KMS-11 (cell line): ENCODE measurements around the gene PRKCD.

ENCODE experiments used
- H2AFZ ChIP-seq: fragments of 200-600 bp; sonication (generic); 2 replicates; pipeline ENCODE4 v1.6.1; 2016; ENCODE audit warnings: antibody characterized with exemption, mixed run types, low read depth
- H3K27ac ChIP-seq: fragments of 200-600 bp; sonication (generic); 2 replicates; pipeline ENCODE4 v1.6.1; 2016; ENCODE audit warnings: mild to moderate bottlenecking, mixed run types
- H3K27me3 ChIP-seq: fragments of 200-600 bp; sonication (generic); 2 replicates; pipeline ENCODE4 v1.6.1; 2017; ENCODE audit warnings: mild to moderate bottlenecking, low read depth, mixed run types, moderate library complexity; ENCODE audit not compliant: insufficient read depth
- H3K36me3 ChIP-seq: fragments of 200-600 bp; sonication (generic); 2 replicates; pipeline ENCODE4 v1.6.1; 2017; ENCODE audit warnings: mild to moderate bottlenecking, mixed run types; ENCODE audit not compliant: insufficient read depth
- H3K4me1 ChIP-seq: fragments of 200-600 bp; sonication (generic); 2 replicates; pipeline ENCODE4 v1.6.1; 2016; ENCODE audit warnings: mild to moderate bottlenecking, low read depth, mixed run types; ENCODE audit not compliant: poor library complexity, severe bottlenecking
- H3K4me2 ChIP-seq: fragments of 200-600 bp; sonication (generic); 2 replicates; pipeline ENCODE4 v1.7.0; 2016; ENCODE audit warnings: mild to moderate bottlenecking, mixed run types
- H3K4me3 ChIP-seq: fragments of 200-600 bp; sonication (generic); IDR thresholded peaks from 2 replicates; pipeline ENCODE4 v1.6.1; 2017; ENCODE audit warnings: low read depth, low read length, mixed read lengths; ENCODE audit not compliant: insufficient read depth
- H3K79me2 ChIP-seq: fragments of 200-600 bp; sonication (generic); 2 replicates; pipeline ENCODE4 v1.6.1; 2016; ENCODE audit warnings: low read depth, mixed run types; ENCODE audit not compliant: insufficient read depth
- H3K9ac ChIP-seq: fragments of 200-600 bp; sonication (generic); 2 replicates; pipeline ENCODE4 v1.6.1; 2016; ENCODE audit warnings: mild to moderate bottlenecking, mixed run types
- H4K20me1 ChIP-seq: fragments of 200-600 bp; sonication (generic); 2 replicates; pipeline ENCODE4 v1.6.1; 2016; ENCODE audit warnings: mild to moderate bottlenecking, mixed run types; ENCODE audit not compliant: insufficient read depth
- CTCF ChIP-seq: fragments of 200-600 bp; sonication (generic); conservative IDR thresholded peaks from 2 replicates; pipeline ENCODE4 v1.6.1; 2017; ENCODE audit warnings: low read depth, mild to moderate bottlenecking, antibody characterized with exemption, low read length, moderate library complexity, mixed read lengths

Gene PRKCD

GRCh38 chr3:53181528-53181927 lies 20.5 kb downstream of the PRKCD start:
- H4K20me1 ChIP-seq: no peaks in the 10 kb centered on the region
- H2AFZ ChIP-seq: no peak overlapping the region
- peaks cover 9% of the 10 kb centered on the region for H3K4me1 ChIP-seq
- H3K4me3 ChIP-seq: no peak overlapping the region
- no peaks in the 10 kb centered on the region for H3K27me3 ChIP-seq
- no peak overlapping the region for H3K9ac ChIP-seq
- no peaks in the 10 kb centered on the region for H3K79me2 ChIP-seq
- H3K27ac ChIP-seq: no peak overlapping the region
- H3K4me2 ChIP-seq: no peak overlapping the region
- TF ChIP-seq CTCF: no peak
- H3K36me3 ChIP-seq: no peaks in the 10 kb centered on the region

GRCh38 chr3:53182764-53183355 lies 21.9 kb downstream of the PRKCD start:
- Histone ChIP-seq H4K20me1 (no peaks in the 10 kb centered on the region), H3K9ac (no peak overlapping the region), H2AFZ (no peak overlapping the region), H3K4me3 (no peak overlapping the region), H3K4me1 (no peaks in the 10 kb centered on the region), H3K27me3 (no peaks in the 10 kb centered on the region), H3K4me2 (no peak overlapping the region), H3K79me2 (no peaks in the 10 kb centered on the region), H3K36me3 (no peaks in the 10 kb centered on the region), H3K27ac (no peak overlapping the region)
- TF ChIP-seq CTCF: no peak

- H3K9ac ChIP-seq: no peak overlapping the region
- no peak overlapping the region for H3K4me3 ChIP-seq
- no peaks in the 10 kb centered on the region for H3K36me3 ChIP-seq
- H3K4me2 ChIP-seq: no peak overlapping the region
- no peak for TF ChIP-seq CTCF
- H3K4me1 ChIP-seq: no peaks in the 10 kb centered on the region
- no peaks in the 10 kb centered on the region for H4K20me1 ChIP-seq
- H3K27me3 ChIP-seq: no peaks in the 10 kb centered on the region
- H3K79me2 ChIP-seq: no peaks in the 10 kb centered on the region
- H3K27ac ChIP-seq: no peak overlapping the region
- no peak overlapping the region for H2AFZ ChIP-seq
These were observed 22.5 kb downstream of the PRKCD start for GRCh38 chr3:53183514-53183913.

GRCh38 chr3:53184701-53185100 lies 23.7 kb downstream of the PRKCD start:
- Histone ChIP-seq H3K4me3 (no peak overlapping the region), H3K79me2 (no peaks in the 10 kb centered on the region), H3K36me3 (no peaks in the 10 kb centered on the region), H3K4me2 (no peak overlapping the region), H4K20me1 (no peaks in the 10 kb centered on the region), H3K9ac (no peak overlapping the region), H3K4me1 (no peaks in the 10 kb centered on the region), H3K27me3 (no peaks in the 10 kb centered on the region), H2AFZ (no peak overlapping the region), H3K27ac (no peak overlapping the region)
- no peak for TF ChIP-seq CTCF
